HG03066 (cell line): ENCODE measurements around the gene CRYAA.
"Not testable (repeated sequence)": the region's sequence is repeated elsewhere in the genome, so short reads cannot be mapped to it uniquely, and the experiment has no call there.

Experiments
- ATAC-seq: cut with Tn5 transposase; IDR thresholded peaks from one replicate; pipeline ENCODE4 v1.9.1; 2021; ENCODE audit warnings: low read depth; ENCODE audit not compliant: unreplicated experiment

Gene CRYAA, protein sequence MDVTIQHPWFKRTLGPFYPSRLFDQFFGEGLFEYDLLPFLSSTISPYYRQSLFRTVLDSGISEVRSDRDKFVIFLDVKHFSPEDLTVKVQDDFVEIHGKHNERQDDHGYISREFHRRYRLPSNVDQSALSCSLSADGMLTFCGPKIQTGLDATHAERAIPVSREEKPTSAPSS

GRCh38 chr21:43168708-43169107 lies at the start of gene CRYAA:
CRYAA (plus strand) TSS chr21:43169008; CDS start chr21:43169100, 92 bp downstream.
- ATAC-seq = not testable (repeated sequence)

- ATAC-seq = not testable (repeated sequence)
These were observed 38.7 kb upstream of the CRYAA start for GRCh38 chr21:43130094-43130493.

GRCh38 chr21:43134520-43134919 lies 34.3 kb upstream of the CRYAA start:
- ATAC-seq = not testable (repeated sequence)

GRCh38 chr21:43138944-43139343 lies 29.9 kb upstream of the CRYAA start:
- not testable (repeated sequence) for ATAC-seq

DNA sequence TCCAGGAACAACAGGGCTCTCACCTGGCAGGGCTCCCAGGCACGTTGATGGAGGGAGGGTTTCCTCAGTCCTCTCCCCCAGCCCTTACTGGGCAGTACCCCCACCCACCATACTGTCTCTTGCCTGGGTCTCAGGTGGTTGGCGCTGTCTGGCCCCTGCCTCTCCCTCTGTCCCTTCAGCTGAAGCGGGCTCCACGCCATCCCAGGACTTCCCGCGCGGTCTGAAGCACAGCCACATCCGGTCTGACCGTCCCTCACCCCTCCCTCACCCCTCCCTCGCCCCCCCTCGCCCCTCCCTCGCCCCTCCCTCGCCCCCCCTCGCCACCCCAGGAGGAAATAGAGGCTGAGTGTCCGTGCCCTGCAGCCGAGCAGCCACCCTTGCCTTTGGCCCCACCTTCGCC lies 27.4 kb upstream of the CRYAA start:
- ATAC-seq = not testable (repeated sequence)

DNA sequence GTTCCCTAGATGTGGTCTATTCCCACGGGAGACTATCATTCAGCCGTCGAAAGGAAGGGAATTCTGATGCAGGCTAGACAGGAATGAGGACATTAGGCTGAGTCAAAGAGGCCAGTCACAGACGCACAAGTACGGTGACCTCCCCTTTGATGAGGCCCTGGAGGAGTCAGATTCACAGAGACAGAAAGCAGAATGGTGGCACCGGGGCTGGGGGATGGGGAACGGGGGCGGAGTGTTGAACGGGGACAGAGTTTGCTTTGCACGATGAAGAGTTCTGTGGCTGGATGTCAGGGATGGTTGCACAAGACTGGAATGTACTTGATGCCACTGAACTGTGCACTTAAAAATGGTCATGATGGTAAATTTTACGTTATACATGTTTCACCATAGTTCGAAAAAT lies 22.2 kb upstream of the CRYAA start:
- not testable (repeated sequence) for ATAC-seq

DNA sequence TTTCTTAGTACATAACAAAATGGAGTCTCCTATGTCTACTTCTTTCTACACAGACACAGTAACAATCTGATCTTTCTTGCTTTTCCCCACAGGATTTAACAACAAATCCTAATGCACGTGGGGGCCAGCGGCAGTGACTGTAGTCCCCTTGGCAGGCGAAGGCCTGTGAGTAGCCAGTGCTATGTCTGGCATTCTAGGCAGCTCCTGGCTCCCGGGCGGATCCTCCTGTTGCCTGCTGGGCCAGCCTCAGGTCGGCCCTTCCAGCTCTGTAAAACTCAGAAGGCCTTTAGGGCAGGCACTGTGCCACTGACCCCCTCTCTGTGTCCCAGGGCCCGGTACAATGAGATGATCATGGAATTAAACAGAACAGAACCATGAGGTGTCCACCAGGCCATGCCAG lies 20.8 kb upstream of the CRYAA start:
- not testable (repeated sequence) for ATAC-seq

GRCh38 chr21:43149344-43149743 lies 19.5 kb upstream of the CRYAA start:
- ATAC-seq = not testable (repeated sequence)

DNA sequence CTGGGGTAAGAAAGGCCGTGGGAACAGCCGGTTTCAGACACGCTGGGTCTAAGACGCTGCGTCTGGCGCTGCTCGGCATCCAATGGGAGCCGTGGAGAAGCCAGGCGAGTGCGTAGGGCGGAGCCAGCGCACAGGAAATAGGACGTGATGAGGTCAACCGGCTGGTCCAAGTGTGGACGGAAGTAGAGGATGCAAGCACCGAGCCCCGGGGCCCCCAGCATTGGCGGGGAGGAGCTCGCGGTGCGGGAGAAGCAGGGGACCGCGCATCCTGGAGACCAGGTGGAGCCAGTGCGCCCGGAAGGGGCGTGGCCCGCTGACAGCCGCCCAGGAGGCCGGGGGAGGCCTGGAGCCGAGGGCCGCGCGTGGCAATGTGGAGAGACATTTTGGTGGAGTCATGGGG lies 15.2 kb upstream of the CRYAA start:
- not testable (repeated sequence) for ATAC-seq

- ATAC-seq = not testable (repeated sequence)
These were observed 9.3 kb upstream of the CRYAA start for GRCh38 chr21:43159279-43160175.

GRCh38 chr21:43161826-43162707 lies 6.7 kb upstream of the CRYAA start:
- ATAC-seq = not testable (repeated sequence)

GRCh38 chr21:43162708-43163205 lies 6.1 kb upstream of the CRYAA start:
- not testable (repeated sequence) for ATAC-seq

- peak; percentile 44 for ATAC-seq
These were observed 4.0 kb upstream of the CRYAA start for GRCh38 chr21:43164823-43165222.

- not testable (repeated sequence) for ATAC-seq
These were observed 3.1 kb upstream of the CRYAA start for GRCh38 chr21:43165734-43166133.

DNA sequence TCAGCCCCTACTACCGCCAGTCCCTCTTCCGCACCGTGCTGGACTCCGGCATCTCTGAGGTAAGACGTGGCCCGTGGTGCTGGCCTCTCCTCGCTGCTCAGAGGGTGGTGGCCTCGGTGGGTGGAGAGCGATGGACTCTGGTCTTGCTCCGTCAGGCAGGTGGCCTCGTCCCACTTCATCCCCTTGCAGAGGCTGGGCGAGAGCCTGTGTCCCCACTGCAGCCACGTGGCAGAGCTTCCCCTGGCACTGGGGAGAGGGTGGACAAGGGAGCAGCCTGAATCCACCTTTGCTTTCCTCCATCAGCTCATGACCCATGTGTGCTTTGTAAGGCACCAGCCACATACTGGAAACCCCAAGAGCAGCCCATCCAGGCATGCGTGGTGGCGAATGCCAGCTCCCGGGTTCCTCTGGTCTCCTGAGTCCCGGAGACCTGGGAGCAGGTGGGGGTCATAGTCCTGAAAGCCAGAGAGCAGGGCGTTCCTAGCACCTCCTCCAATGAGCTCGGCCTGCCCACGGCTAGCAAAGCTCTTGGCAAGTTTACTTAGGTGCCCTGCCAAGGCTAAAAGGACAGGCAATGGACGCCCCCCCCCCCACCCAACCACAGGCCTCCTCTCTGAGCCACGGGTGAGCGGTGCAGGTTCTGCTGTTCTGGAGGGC lies 550 bp downstream of the CRYAA start:
- not testable (repeated sequence) for ATAC-seq

DNA sequence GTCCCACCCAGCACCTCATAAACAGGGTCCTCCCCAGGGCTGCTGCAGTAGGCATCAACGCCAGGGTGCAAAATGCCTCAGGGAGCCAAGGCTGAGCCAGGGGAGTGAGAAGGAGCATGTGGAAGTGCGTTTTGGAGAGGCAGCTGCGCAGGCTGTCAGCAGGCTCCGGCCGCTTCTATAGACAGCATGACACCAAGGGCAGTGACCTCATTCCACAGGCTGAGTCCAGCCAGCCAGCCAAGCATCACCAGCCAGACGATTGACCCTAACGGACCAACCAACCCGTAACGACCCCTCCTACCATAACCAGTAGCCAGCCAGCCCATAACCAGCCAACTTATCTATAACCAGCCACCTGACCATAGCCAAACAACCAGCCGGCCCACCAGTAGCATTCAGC lies 1.1 kb downstream of the CRYAA start:
- ATAC-seq = not testable (repeated sequence)

DNA sequence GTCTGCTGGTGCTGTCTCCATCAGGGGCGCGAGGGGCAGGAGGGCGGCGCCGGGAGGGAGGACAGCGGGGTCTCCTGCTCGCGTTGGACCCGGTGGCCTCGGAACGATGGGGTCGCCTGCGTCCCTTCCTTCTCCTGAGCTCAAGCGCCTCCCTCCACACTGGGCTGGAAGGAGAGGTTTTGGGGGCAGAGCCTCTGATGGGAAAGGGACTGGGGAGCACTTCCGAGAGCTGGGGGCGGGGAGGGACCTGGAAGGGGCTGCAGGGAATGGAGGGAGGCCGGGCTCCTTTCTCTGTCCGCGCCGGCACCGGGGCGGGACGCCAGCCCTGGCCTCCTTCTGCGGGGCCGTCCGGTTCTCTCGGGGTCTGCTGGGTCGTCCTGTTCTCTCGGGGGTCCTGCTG lies 4.0 kb downstream of the CRYAA start:
- ATAC-seq = not testable (repeated sequence)

DNA sequence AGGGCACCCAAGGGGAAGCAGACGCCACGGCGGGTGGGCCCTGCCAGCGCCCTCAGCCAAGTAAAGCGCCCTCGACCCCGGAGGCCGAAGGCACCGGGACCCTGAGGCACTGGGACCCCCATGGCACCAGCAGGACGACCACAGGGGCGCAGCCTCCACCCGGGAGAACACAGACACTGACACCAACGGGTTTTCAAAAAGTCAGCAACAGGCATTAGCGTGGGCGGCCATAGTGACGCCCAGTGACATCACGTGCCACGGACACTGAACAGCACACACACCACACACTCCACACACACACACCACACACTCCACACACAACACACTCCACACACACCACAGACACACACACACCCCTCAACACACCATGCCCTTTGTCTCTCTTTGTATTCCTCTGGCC lies 4.6 kb downstream of the CRYAA start:
- not testable (repeated sequence) for ATAC-seq

- ATAC-seq = not testable (repeated sequence)
These were observed 5.1 kb downstream of the CRYAA start for GRCh38 chr21:43173930-43174329.

GRCh38 chr21:43174998-43175397 lies 6.2 kb downstream of the CRYAA start:
- ATAC-seq = not testable (repeated sequence)
